HepG2 (cell line): Measurements from ENCODE around the gene PRTN3. TPM values are rescaled to one million over a fixed set of nuclear protein-coding genes. Genes with fewer than 3 reads are reported as not detected.

ENCODE experiments used
- ATF7 ChIP-seq, 2 experiments: fragments of 450-650 bp in 1 of 2; sonication (generic) in 1 of 2; formaldehyde crosslinking in 1 of 2; IDR thresholded peaks; 2 replicates each; pipeline versions ENCODE4 v1.4.0 to v1.6.1; 2016 to 2020; ENCODE audit warnings: antibody characterized with exemption in 1 of 2, mild to moderate bottlenecking in 1 of 2, missing genetic modification reagents in 1 of 2
- MED13 ChIP-seq: sonication (generic); formaldehyde crosslinking; IDR thresholded peaks from 2 replicates; pipeline ENCODE4 v1.5.0; 2020; ENCODE audit warnings: missing genetic modification reagents
- RFX5 ChIP-seq: IDR thresholded peaks from 2 replicates; pipeline ENCODE4 v1.6.1; 2011; ENCODE audit warnings: low read depth, low read length, improper control_type of control experiment
- SALL1 ChIP-seq: sonication (generic); formaldehyde crosslinking; IDR thresholded peaks from 2 replicates; pipeline ENCODE4 v1.8.0; 2022; ENCODE audit warnings: mild to moderate bottlenecking, missing genetic modification reagents
- SETDB1 ChIP-seq: sonication (generic); formaldehyde crosslinking; IDR thresholded peaks from 2 replicates; pipeline ENCODE4 v1.5.1; 2020; ENCODE audit warnings: missing genetic modification reagents, mild to moderate bottlenecking, borderline replicate concordance
- SMARCE1 ChIP-seq: fragments of 450-650 bp; IDR thresholded peaks from 2 replicates; pipeline ENCODE4 v1.6.1; 2017; ENCODE audit warnings: borderline replicate concordance
- SP1 ChIP-seq, 2 experiments: fragments of 450-650 bp in 1 of 2; sonication (generic) in 1 of 2; formaldehyde crosslinking in 1 of 2; IDR thresholded peaks; 2 replicates each; pipeline versions ENCODE4 v1.4.0 to v1.6.1; 2016 to 2020; ENCODE audit warnings: missing genetic modification reagents in 1 of 2
- TP53 ChIP-seq: sonication (generic); formaldehyde crosslinking; conservative IDR thresholded peaks from 2 replicates; pipeline ENCODE4 v1.4.0; 2020; ENCODE audit warnings: missing genetic modification reagents
- ZFP36L2 ChIP-seq: sonication (generic); formaldehyde crosslinking; IDR thresholded peaks from 2 replicates; pipeline ENCODE4 v1.4.0; 2020; ENCODE audit warnings: missing genetic modification reagents
- ZFP90 ChIP-seq: sonication (generic); formaldehyde crosslinking; IDR thresholded peaks from 2 replicates; pipeline ENCODE4 v1.8.0; 2022; ENCODE audit warnings: missing genetic modification reagents, mild to moderate bottlenecking, inconsistent platforms, borderline replicate concordance
- ZKSCAN8 ChIP-seq: IDR thresholded peaks from 2 replicates; pipeline ENCODE4 v1.6.1; 2016; ENCODE audit warnings: borderline replicate concordance, missing genetic modification reagents, missing compliant biosample characterization
- ZNF329 ChIP-seq: sonication (generic); formaldehyde crosslinking; IDR thresholded peaks from 2 replicates; pipeline ENCODE4 v1.9.0; 2021; ENCODE audit warnings: low read depth, mild to moderate bottlenecking, missing genetic modification reagents
- ZNF776 ChIP-seq: sonication (generic); formaldehyde crosslinking; IDR thresholded peaks from 2 replicates; pipeline ENCODE4 v1.4.0; 2020; ENCODE audit warnings: mild to moderate bottlenecking, missing genetic modification reagents
- ZNF850 ChIP-seq: sonication (generic); formaldehyde crosslinking; conservative IDR thresholded peaks from 2 replicates; pipeline ENCODE4 v1.9.0; 2021; ENCODE audit warnings: mild to moderate bottlenecking, missing genetic modification reagents
- ZSCAN25 ChIP-seq: sonication (generic); formaldehyde crosslinking; IDR thresholded peaks from 2 replicates; pipeline ENCODE4 v1.8.0; 2022; ENCODE audit warnings: mild to moderate bottlenecking, missing genetic modification reagents
- polyA plus RNA-seq, 8 experiments: library from polyadenylated mRNA; depleted of rRNA in 3 of 8; stranded (reverse) in 7 of 8; unstranded in 1 of 8; fragments of >200 nt; fragmentation: Illumina TruSeq in 4 of 8; extraction: Trizol in 4 of 8; gene quantifications; 2 replicates each; pipeline versions ENCODE4 v1.2.1 to v1.2.3, GENCODE V29; 2011 to 2016; ENCODE audit warnings: low read depth in 4 of 8, missing spikeins in 1 of 8, mixed read lengths in 1 of 8; ENCODE audit not compliant: insufficient read depth in 1 of 8
- total RNA-seq, 5 experiments: library from RNA; depleted of rRNA; stranded (reverse); fragments of >200 nt; fragmentation: Illumina TruSeq; extraction: Trizol; gene quantifications; 2 replicates each; pipeline ENCODE4 v1.2.3, GENCODE V29; 2016; ENCODE audit warnings: low read depth in 1 of 5
- TF ChIP-seq, protein P1 (sequence below): sonication (generic); formaldehyde crosslinking; IDR thresholded peaks from one replicate; pipeline ENCODE4 v1.5.1; 2020; ENCODE audit warnings: mild to moderate bottlenecking, missing genetic modification reagents; ENCODE audit errors: not compliant biosample characterization
- TF ChIP-seq, protein P2 (sequence below): IDR thresholded peaks from 2 replicates; pipeline ENCODE4 v1.6.1; 2016; ENCODE audit warnings: mild to moderate bottlenecking, missing biosample characterization, missing genetic modification reagents
- TF ChIP-seq, protein P3 (sequence below): sonication (generic); formaldehyde crosslinking; IDR thresholded peaks from 2 replicates; pipeline ENCODE4 v1.8.1; 2023; ENCODE audit warnings: missing genetic modification reagents, inconsistent platforms, borderline replicate concordance
- TF ChIP-seq, protein P4 (sequence below): IDR thresholded peaks from 2 replicates; pipeline ENCODE4 v1.6.1; 2016; ENCODE audit warnings: missing compliant biosample characterization, missing genetic modification reagents, borderline replicate concordance

The PRTN3 gene
- total and polyA plus RNA-seq, 2 of the 13 experiments (the other 11 are each of a cell fraction or from before 2014, with no cell fraction given): not detected

DNA sequence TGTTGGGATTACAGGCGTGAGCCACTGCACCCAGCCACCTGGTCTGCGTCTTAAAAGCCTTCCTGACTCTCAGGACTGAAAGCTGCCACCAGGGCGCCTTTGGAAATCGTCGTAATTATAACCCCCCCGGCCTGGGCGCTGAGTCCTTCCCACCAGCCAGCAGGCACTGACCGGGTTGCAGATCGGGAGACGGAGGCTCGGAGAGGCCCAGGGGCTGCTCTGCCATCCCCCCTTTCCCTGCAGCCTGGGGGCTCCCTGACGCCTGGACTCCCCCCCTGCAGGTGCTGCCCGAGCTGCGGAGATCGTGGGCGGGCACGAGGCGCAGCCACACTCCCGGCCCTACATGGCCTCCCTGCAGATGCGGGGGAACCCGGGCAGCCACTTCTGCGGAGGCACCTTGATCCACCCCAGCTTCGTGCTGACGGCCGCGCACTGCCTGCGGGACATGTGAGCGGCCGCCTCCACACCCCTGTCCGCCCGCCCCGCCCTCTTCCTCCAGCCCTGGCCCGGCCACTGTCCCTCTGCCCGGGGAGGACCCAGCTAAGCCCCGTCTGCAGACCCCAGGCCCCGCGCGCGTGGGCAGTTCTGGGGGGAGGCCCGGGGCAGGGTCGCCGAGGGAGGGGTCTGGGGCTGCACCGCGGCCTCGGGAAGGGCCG is 2.5 kb downstream of the PRTN3 start (continued):
- TF ChIP-seq, protein P1, sequence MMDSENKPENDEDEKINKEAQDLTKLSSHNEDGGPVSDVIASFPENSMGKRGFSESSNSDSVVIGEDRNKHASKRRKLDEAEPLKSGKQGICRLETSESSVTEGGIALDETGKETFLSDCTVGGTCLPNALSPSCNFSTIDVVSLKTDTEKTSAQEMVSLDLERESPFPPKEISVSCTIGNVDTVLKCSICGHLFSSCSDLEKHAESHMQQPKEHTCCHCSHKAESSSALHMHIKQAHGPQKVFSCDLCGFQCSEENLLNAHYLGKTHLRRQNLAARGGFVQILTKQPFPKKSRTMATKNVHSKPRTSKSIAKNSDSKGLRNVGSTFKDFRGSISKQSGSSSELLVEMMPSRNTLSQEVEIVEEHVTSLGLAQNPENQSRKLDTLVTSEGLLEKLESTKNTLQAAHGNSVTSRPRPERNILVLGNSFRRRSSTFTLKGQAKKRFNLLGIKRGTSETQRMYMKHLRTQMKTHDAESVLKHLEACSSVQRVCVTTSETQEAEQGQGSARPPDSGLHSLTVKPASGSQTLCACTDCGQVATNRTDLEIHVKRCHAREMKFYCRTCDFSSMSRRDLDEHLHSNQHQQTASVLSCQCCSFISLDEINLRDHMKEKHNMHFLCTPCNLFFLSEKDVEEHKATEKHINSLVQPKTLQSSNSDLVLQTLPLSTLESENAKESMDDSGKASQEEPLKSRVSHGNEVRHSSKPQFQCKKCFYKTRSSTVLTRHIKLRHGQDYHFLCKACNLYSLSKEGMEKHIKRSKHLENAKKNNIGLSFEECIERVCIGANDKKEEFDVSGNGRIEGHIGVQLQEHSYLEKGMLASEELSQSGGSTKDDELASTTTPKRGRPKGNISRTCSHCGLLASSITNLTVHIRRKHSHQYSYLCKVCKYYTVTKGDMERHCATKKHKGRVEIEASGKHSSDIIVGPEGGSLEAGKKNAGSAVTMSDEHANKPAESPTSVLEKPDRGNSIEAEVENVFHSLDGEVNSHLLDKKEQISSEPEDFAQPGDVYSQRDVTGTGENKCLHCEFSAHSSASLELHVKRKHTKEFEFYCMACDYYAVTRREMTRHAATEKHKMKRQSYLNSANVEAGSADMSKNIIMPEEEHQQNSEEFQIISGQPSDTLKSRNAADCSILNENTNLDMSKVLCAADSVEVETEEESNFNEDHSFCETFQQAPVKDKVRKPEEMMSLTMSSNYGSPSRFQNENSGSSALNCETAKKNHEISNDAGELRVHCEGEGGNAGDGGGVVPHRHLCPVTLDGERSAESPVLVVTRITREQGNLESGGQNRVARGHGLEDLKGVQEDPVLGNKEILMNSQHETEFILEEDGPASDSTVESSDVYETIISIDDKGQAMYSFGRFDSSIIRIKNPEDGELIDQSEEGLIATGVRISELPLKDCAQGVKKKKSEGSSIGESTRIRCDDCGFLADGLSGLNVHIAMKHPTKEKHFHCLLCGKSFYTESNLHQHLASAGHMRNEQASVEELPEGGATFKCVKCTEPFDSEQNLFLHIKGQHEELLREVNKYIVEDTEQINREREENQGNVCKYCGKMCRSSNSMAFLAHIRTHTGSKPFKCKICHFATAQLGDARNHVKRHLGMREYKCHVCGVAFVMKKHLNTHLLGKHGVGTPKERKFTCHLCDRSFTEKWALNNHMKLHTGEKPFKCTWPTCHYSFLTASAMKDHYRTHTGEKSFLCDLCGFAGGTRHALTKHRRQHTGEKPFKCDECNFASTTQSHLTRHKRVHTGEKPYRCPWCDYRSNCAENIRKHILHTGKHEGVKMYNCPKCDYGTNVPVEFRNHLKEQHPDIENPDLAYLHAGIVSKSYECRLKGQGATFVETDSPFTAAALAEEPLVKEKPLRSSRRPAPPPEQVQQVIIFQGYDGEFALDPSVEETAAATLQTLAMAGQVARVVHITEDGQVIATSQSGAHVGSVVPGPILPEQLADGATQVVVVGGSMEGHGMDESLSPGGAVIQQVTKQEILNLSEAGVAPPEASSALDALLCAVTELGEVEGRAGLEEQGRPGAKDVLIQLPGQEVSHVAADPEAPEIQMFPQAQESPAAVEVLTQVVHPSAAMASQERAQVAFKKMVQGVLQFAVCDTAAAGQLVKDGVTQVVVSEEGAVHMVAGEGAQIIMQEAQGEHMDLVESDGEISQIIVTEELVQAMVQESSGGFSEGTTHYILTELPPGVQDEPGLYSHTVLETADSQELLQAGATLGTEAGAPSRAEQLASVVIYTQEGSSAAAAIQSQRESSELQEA: peak; percentile 39
- no peak for TF ChIP-seq ATF7 (IDR thresholded peaks at IDR 0.05)
- no peak for TF ChIP-seq ATF7 (CRISPR knock-in tag; IDR thresholded peaks at IDR 0.05)
- TF ChIP-seq ZNF329 (CRISPR knock-in tag): no peak
- TF ChIP-seq ZSCAN25 (CRISPR knock-in tag): 0 out of 2 replicates have a peak, but pooled peaks have one; percentile 20
- TF ChIP-seq MED13 (CRISPR knock-in tag): no peak
- TF ChIP-seq ZFP90 (CRISPR knock-in tag): no peak
- TF ChIP-seq, protein P2, sequence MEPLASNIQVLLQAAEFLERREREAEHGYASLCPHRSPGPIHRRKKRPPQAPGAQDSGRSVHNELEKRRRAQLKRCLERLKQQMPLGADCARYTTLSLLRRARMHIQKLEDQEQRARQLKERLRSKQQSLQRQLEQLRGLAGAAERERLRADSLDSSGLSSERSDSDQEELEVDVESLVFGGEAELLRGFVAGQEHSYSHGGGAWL (CRISPR knock-in tag): 0 out of 2 replicates have a peak, but pooled peaks have one; percentile 25
- TF ChIP-seq SP1 (IDR thresholded peaks at IDR 0.05): no peak
- no peak for TF ChIP-seq SP1 (CRISPR knock-in tag; IDR thresholded peaks at IDR 0.05)
- TF ChIP-seq SMARCE1: no peak
- TF ChIP-seq, protein P3, sequence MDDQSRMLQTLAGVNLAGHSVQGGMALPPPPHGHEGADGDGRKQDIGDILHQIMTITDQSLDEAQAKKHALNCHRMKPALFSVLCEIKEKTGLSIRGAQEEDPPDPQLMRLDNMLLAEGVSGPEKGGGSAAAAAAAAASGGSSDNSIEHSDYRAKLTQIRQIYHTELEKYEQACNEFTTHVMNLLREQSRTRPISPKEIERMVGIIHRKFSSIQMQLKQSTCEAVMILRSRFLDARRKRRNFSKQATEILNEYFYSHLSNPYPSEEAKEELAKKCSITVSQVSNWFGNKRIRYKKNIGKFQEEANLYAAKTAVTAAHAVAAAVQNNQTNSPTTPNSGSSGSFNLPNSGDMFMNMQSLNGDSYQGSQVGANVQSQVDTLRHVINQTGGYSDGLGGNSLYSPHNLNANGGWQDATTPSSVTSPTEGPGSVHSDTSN (CRISPR knock-in tag): no peak
- no peak for TF ChIP-seq ZNF850 (CRISPR knock-in tag)
- TF ChIP-seq SETDB1 (CRISPR knock-in tag): no peak
- TF ChIP-seq SALL1 (CRISPR knock-in tag): no peak; the same call in 1 of the 2 replicates
- no peak for TF ChIP-seq ZKSCAN8 (CRISPR knock-in tag)
- TF ChIP-seq ZNF776: 0 out of 2 replicates have a peak, but pooled peaks have one; percentile 22
- TF ChIP-seq TP53 (CRISPR knock-in tag): no peak
- TF ChIP-seq ZFP36L2: no peak
- no peak for TF ChIP-seq RFX5
- TF ChIP-seq, protein P4, sequence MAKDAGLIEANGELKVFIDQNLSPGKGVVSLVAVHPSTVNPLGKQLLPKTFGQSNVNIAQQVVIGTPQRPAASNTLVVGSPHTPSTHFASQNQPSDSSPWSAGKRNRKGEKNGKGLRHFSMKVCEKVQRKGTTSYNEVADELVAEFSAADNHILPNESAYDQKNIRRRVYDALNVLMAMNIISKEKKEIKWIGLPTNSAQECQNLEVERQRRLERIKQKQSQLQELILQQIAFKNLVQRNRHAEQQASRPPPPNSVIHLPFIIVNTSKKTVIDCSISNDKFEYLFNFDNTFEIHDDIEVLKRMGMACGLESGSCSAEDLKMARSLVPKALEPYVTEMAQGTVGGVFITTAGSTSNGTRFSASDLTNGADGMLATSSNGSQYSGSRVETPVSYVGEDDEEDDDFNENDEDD (CRISPR knock-in tag): 0 out of 2 replicates have a peak, but pooled peaks have one; percentile 40
